ENCODE results near the gene IFITM1. TPM values are rescaled to one million over a fixed set of nuclear protein-coding genes. Genes with fewer than 3 reads are reported as not detected.
"Not testable (repeated sequence)": the region's sequence is repeated elsewhere in the genome, so short reads cannot be mapped to it uniquely, and the experiment has no call there.

Gene IFITM1
- total and polyA plus RNA-seq, 2 donors from 2014 or later = 248 to 440 TPM

GRCh38 chr11:285894-286220, 28.0 kb upstream of the IFITM1 start:
- FAIRE-seq (no peak), DNase-seq (peak in 1 of 5 donors; percentile 28)
- H3K4me3 ChIP-seq (ENCODE audit: low read length in 3 of 3) = no peak overlapping the region
- H3K9me3 ChIP-seq (ENCODE audit: control insufficient read depth in 2 of 3, insufficient read depth in 1 of 3, low read length in 3 of 3) = no peaks in the 10 kb centered on the region
- no peak for TF ChIP-seq CTCF (IDR thresholded peaks at IDR 0.05; ENCODE audit: borderline replicate concordance, extremely low read depth, insufficient read depth)
- H3K27me3 ChIP-seq (ENCODE audit: control insufficient read depth, insufficient read depth, low read length) = peaks cover 15% of the 10 kb centered on the region
- peaks cover 0 to 15% (median 0%) of the 10 kb centered on the region in 3 donors for H3K4me1 ChIP-seq (ENCODE audit: control insufficient read depth in 2 of 3, insufficient read depth in 2 of 3, low read depth in 1 of 3, low read length in 3 of 3)
- H3K9ac ChIP-seq (ENCODE audit: low read length in 3 of 3) = no peak overlapping the region
- H3K27ac ChIP-seq (ENCODE audit: low read depth in 2 of 2, low read length in 2 of 2) = no peak overlapping the region
- H3K36me3 ChIP-seq (ENCODE audit: control insufficient read depth in 2 of 3, insufficient read depth in 3 of 3, low read length in 3 of 3) = no peaks in the 10 kb centered on the region
- intact Hi-C loops (cut with DNase I) = no loop called here

GRCh38 chr11:286977-287820, 26.6 kb upstream of the IFITM1 start:
- peak in 3 of 5 donors; percentile 34 to 68 (median 53) for DNase-seq
- H3K9ac ChIP-seq (ENCODE audit: low read length in 3 of 3); H3K27me3 ChIP-seq (ENCODE audit: control insufficient read depth, insufficient read depth, low read length); H3K27ac ChIP-seq (ENCODE audit: low read depth in 2 of 2, low read length in 2 of 2); H3K36me3 ChIP-seq (ENCODE audit: control insufficient read depth in 2 of 3, insufficient read depth in 3 of 3, low read length in 3 of 3); H3K9me3 ChIP-seq (ENCODE audit: control insufficient read depth in 2 of 3, insufficient read depth in 1 of 3, low read length in 3 of 3); H3K4me1 ChIP-seq (ENCODE audit: control insufficient read depth in 2 of 3, insufficient read depth in 2 of 3, low read depth in 1 of 3, low read length in 3 of 3); H3K4me3 ChIP-seq (ENCODE audit: low read length in 3 of 3); FAIRE-seq; intact Hi-C loops (cut with DNase I): not testable (repeated sequence)

GRCh38 chr11:287821-288477, 25.9 kb upstream of the IFITM1 start:
- H3K27ac ChIP-seq (ENCODE audit: low read depth in 2 of 2, low read length in 2 of 2) = peak overlapping the region in 1 of 2 donors; percentile 20
- no peak for TF ChIP-seq CTCF (IDR thresholded peaks at IDR 0.05; ENCODE audit: borderline replicate concordance, extremely low read depth, insufficient read depth)
- FAIRE-seq = no peak
- intact Hi-C loops (cut with DNase I) = no loop called here
- H3K9me3 ChIP-seq (ENCODE audit: control insufficient read depth in 2 of 3, insufficient read depth in 1 of 3, low read length in 3 of 3) = no peaks in the 10 kb centered on the region
- H3K27me3 ChIP-seq (ENCODE audit: control insufficient read depth, insufficient read depth, low read length) = no peaks in the 10 kb centered on the region
- no peaks in the 10 kb centered on the region for H3K36me3 ChIP-seq (ENCODE audit: control insufficient read depth in 2 of 3, insufficient read depth in 3 of 3, low read length in 3 of 3)
- H3K9ac ChIP-seq (ENCODE audit: low read length in 3 of 3) = peak overlapping the region in 2 of 3 donors; percentile 29 to 40
- H3K4me1 ChIP-seq (ENCODE audit: control insufficient read depth in 2 of 3, insufficient read depth in 2 of 3, low read depth in 1 of 3, low read length in 3 of 3) = peaks cover 0 to 8% (median 0%) of the 10 kb centered on the region in 3 donors
- H3K4me3 ChIP-seq (ENCODE audit: low read length in 3 of 3) = peak overlapping the region in 2 of 3 donors; percentile 60 to 65
- peak in 2 of 5 donors; percentile 63 to 83 for DNase-seq

Data from kidney (tissue), 14 donors.